ENCODE results near the gene NISCH.

The NISCH gene

GRCh38 chr3:52487788-52488691, 32.6 kb downstream of the NISCH start:
- Histone ChIP-seq H3K36me3 (ENCODE audit: control insufficient read depth, insufficient read depth, low read length) (peaks cover 89% of the 10 kb centered on the region), H3K9ac (ENCODE audit: low read depth, low read length) (no peak overlapping the region), H3K27ac (ENCODE audit: low read depth, low read length) (no peak overlapping the region), H3K4me3 (ENCODE audit: low read depth, low read length) (no peak overlapping the region), H3K27me3 (ENCODE audit: control insufficient read depth, insufficient read depth, low read length) (no peaks in the 10 kb centered on the region), H3K4me1 (ENCODE audit: control insufficient read depth, insufficient read depth, low read length) (no peaks in the 10 kb centered on the region), H3K9me3 (ENCODE audit: control insufficient read depth, insufficient read depth, low read length) (no peaks in the 10 kb centered on the region)

GRCh38 chr3:52488746-52489145, 33.3 kb downstream of the NISCH start:
- Histone ChIP-seq H3K4me1 (ENCODE audit: control insufficient read depth, insufficient read depth, low read length) (no peaks in the 10 kb centered on the region), H3K27ac (ENCODE audit: low read depth, low read length) (no peak overlapping the region), H3K36me3 (ENCODE audit: control insufficient read depth, insufficient read depth, low read length) (peaks cover 84% of the 10 kb centered on the region), H3K27me3 (ENCODE audit: control insufficient read depth, insufficient read depth, low read length) (no peaks in the 10 kb centered on the region), H3K9ac (ENCODE audit: low read depth, low read length) (no peak overlapping the region), H3K9me3 (ENCODE audit: control insufficient read depth, insufficient read depth, low read length) (no peaks in the 10 kb centered on the region), H3K4me3 (ENCODE audit: low read depth, low read length) (no peak overlapping the region)

DNA sequence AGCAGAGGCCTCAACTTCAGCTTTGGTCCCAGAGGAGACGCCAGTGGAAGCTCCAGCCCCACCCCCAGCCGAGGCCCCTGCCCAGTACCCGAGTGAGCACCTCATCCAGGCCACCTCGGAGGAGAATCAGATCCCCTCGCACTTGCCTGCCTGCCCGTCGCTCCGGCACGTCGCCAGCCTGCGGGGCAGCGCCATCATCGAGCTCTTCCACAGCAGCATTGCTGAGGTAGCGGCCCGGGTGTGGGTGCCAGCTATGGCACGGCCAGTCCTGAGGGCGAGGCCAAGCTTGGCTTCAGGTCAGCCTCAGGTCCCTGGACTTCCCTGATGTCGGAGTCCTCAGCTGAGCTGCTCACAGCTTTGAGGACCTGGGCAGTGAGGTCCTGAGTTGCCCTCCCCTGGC, 34.0 kb downstream of the NISCH start:
- no peaks in the 10 kb centered on the region for H3K9me3 ChIP-seq (ENCODE audit: control insufficient read depth, insufficient read depth, low read length)
- H3K4me1 ChIP-seq (ENCODE audit: control insufficient read depth, insufficient read depth, low read length) = no peaks in the 10 kb centered on the region
- no peak overlapping the region for H3K9ac ChIP-seq (ENCODE audit: low read depth, low read length)
- no peak overlapping the region for H3K27ac ChIP-seq (ENCODE audit: low read depth, low read length)
- peaks cover 81% of the 10 kb centered on the region for H3K36me3 ChIP-seq (ENCODE audit: control insufficient read depth, insufficient read depth, low read length)
- no peak overlapping the region for H3K4me3 ChIP-seq (ENCODE audit: low read depth, low read length)
- H3K27me3 ChIP-seq (ENCODE audit: control insufficient read depth, insufficient read depth, low read length) = no peaks in the 10 kb centered on the region

- Histone ChIP-seq H3K4me3 (ENCODE audit: low read depth, low read length) (no peak overlapping the region), H3K27ac (ENCODE audit: low read depth, low read length) (no peak overlapping the region), H3K27me3 (ENCODE audit: control insufficient read depth, insufficient read depth, low read length) (no peaks in the 10 kb centered on the region), H3K36me3 (ENCODE audit: control insufficient read depth, insufficient read depth, low read length) (peaks cover 74% of the 10 kb centered on the region), H3K9ac (ENCODE audit: low read depth, low read length) (no peak overlapping the region), H3K4me1 (ENCODE audit: control insufficient read depth, insufficient read depth, low read length) (no peaks in the 10 kb centered on the region), H3K9me3 (ENCODE audit: control insufficient read depth, insufficient read depth, low read length) (no peaks in the 10 kb centered on the region)
Observed at GRCh38 chr3:52490035-52490938, 34.9 kb downstream of the NISCH start.

- H3K9me3 ChIP-seq (ENCODE audit: control insufficient read depth, insufficient read depth, low read length) = no peaks in the 10 kb centered on the region
- no peak overlapping the region for H3K9ac ChIP-seq (ENCODE audit: low read depth, low read length)
- no peak overlapping the region for H3K4me3 ChIP-seq (ENCODE audit: low read depth, low read length)
- no peak overlapping the region for H3K27ac ChIP-seq (ENCODE audit: low read depth, low read length)
- H3K27me3 ChIP-seq (ENCODE audit: control insufficient read depth, insufficient read depth, low read length) = no peaks in the 10 kb centered on the region
- H3K36me3 ChIP-seq (ENCODE audit: control insufficient read depth, insufficient read depth, low read length) = peaks cover 67% of the 10 kb centered on the region
- H3K4me1 ChIP-seq (ENCODE audit: control insufficient read depth, insufficient read depth, low read length) = no peaks in the 10 kb centered on the region
Observed at GRCh38 chr3:52490939-52491526, 35.6 kb downstream of the NISCH start.

GRCh38 chr3:52492059-52492458, 36.7 kb downstream of the NISCH start:
- Histone ChIP-seq H3K4me3 (ENCODE audit: low read depth, low read length) (no peak overlapping the region), H3K9me3 (ENCODE audit: control insufficient read depth, insufficient read depth, low read length) (no peaks in the 10 kb centered on the region), H3K36me3 (ENCODE audit: control insufficient read depth, insufficient read depth, low read length) (peaks cover 57% of the 10 kb centered on the region), H3K27me3 (ENCODE audit: control insufficient read depth, insufficient read depth, low read length) (no peaks in the 10 kb centered on the region), H3K9ac (ENCODE audit: low read depth, low read length) (no peak overlapping the region), H3K27ac (ENCODE audit: low read depth, low read length) (no peak overlapping the region), H3K4me1 (ENCODE audit: control insufficient read depth, insufficient read depth, low read length) (no peaks in the 10 kb centered on the region)

GRCh38 chr3:52493232-52494017, 38.0 kb downstream of the NISCH start:
- peaks cover 43% of the 10 kb centered on the region for H3K36me3 ChIP-seq (ENCODE audit: control insufficient read depth, insufficient read depth, low read length)
- H3K4me3 ChIP-seq (ENCODE audit: low read depth, low read length) = no peak overlapping the region
- no peaks in the 10 kb centered on the region for H3K27me3 ChIP-seq (ENCODE audit: control insufficient read depth, insufficient read depth, low read length)
- H3K4me1 ChIP-seq (ENCODE audit: control insufficient read depth, insufficient read depth, low read length) = no peaks in the 10 kb centered on the region
- H3K27ac ChIP-seq (ENCODE audit: low read depth, low read length) = no peak overlapping the region
- no peak overlapping the region for H3K9ac ChIP-seq (ENCODE audit: low read depth, low read length)
- no peaks in the 10 kb centered on the region for H3K9me3 ChIP-seq (ENCODE audit: control insufficient read depth, insufficient read depth, low read length)

GRCh38 chr3:52494445-52494844, 39.0 kb downstream of the NISCH start:
- peaks cover 35% of the 10 kb centered on the region for H3K36me3 ChIP-seq (ENCODE audit: control insufficient read depth, insufficient read depth, low read length)
- H3K4me1 ChIP-seq (ENCODE audit: control insufficient read depth, insufficient read depth, low read length) = no peaks in the 10 kb centered on the region
- H3K27me3 ChIP-seq (ENCODE audit: control insufficient read depth, insufficient read depth, low read length) = no peaks in the 10 kb centered on the region
- no peak overlapping the region for H3K4me3 ChIP-seq (ENCODE audit: low read depth, low read length)
- H3K9me3 ChIP-seq (ENCODE audit: control insufficient read depth, insufficient read depth, low read length) = no peaks in the 10 kb centered on the region
- no peak overlapping the region for H3K9ac ChIP-seq (ENCODE audit: low read depth, low read length)
- no peak overlapping the region for H3K27ac ChIP-seq (ENCODE audit: low read depth, low read length)

- Histone ChIP-seq H3K4me1 (ENCODE audit: control insufficient read depth, insufficient read depth, low read length) (no peaks in the 10 kb centered on the region), H3K4me3 (ENCODE audit: low read depth, low read length) (no peak within 1 kb of the TSS), H3K36me3 (ENCODE audit: control insufficient read depth, insufficient read depth, low read length) (peaks cover 29% of the 10 kb centered on the region), H3K9ac (ENCODE audit: low read depth, low read length) (no peak within 1 kb of the TSS), H3K9me3 (ENCODE audit: control insufficient read depth, insufficient read depth, low read length) (no peaks in the 10 kb centered on the region), H3K27me3 (ENCODE audit: control insufficient read depth, insufficient read depth, low read length) (no peaks in the 10 kb centered on the region), H3K27ac (ENCODE audit: low read depth, low read length) (no peak within 1 kb of the TSS)
Observed at GRCh38 chr3:52494886-52495495, 39.6 kb downstream of the NISCH start, which contains the start of gene STAB1. Gene STAB1 (plus strand): TSS chr3:52495338. CDS start chr3:52495414, 76 bp downstream.

Data from HUES48 (cell line).